Osteocyte (in vitro differentiated cells): ENCODE data around the gene HOGA1. TPM values are rescaled to one million over a fixed set of nuclear protein-coding genes. Genes with fewer than 3 reads are reported as not detected.

Source experiments
- DNase-seq: peaks from one replicate; pipeline ENCODE4 v3.0.0; 2021; ENCODE audit warnings: mixed read lengths; ENCODE audit not compliant: unreplicated experiment; ENCODE audit errors: extremely low spot score
- H3K27ac Mint-ChIP-seq: one replicate; pipeline ENCODE4 v1.8.0; 2021; ENCODE audit warnings: mild to moderate bottlenecking, mixed read lengths; ENCODE audit not compliant: unreplicated experiment
- H3K27me3 Mint-ChIP-seq: one replicate; pipeline ENCODE4 v1.8.0; 2021; ENCODE audit warnings: mixed read lengths; ENCODE audit not compliant: unreplicated experiment
- H3K36me3 Mint-ChIP-seq: one replicate; pipeline ENCODE4 v1.8.0; 2021; ENCODE audit warnings: mixed read lengths; ENCODE audit not compliant: unreplicated experiment
- H3K4me1 Mint-ChIP-seq: one replicate; pipeline ENCODE4 v1.8.0; 2021; ENCODE audit warnings: mixed read lengths; ENCODE audit not compliant: unreplicated experiment
- H3K4me3 Mint-ChIP-seq: one replicate; pipeline ENCODE4 v1.8.0; 2021; ENCODE audit warnings: mild to moderate bottlenecking, moderate library complexity, mixed read lengths; ENCODE audit not compliant: unreplicated experiment
- H3K9me3 Mint-ChIP-seq: one replicate; pipeline ENCODE4 v1.8.0; 2021; ENCODE audit warnings: mixed read lengths; ENCODE audit not compliant: unreplicated experiment
- CTCF ChIP-seq: fragments of 200-600 bp; sonication (generic); IDR thresholded peaks from 2 replicates; pipeline ENCODE4 v1.5.0; 2021; ENCODE audit warnings: antibody characterized with exemption, mild to moderate bottlenecking, moderate library complexity
- total RNA-seq: library from RNA; stranded (reverse); gene quantifications from 2 replicates; pipeline ENCODE4 v1.2.1, GENCODE V29; 2021

HOGA1 gene
- total RNA-seq, 1 donor from 2014 or later = not detected

GRCh38 chr10:97543025-97543546 lies 41.1 kb upstream of the HOGA1 start:
- no peaks in the 10 kb centered on the region for H3K36me3 Mint-ChIP-seq
- H3K9me3 Mint-ChIP-seq = no peaks in the 10 kb centered on the region
- peak overlapping the region; percentile 99 for H3K27ac Mint-ChIP-seq
- H3K4me3 Mint-ChIP-seq = no peak overlapping the region
- H3K4me1 Mint-ChIP-seq = peaks cover 67% of the 10 kb centered on the region
- no peaks in the 10 kb centered on the region for H3K27me3 Mint-ChIP-seq
- peak; percentile 87 for DNase-seq
- no peak for TF ChIP-seq CTCF

GRCh38 chr10:97546456-97547270 lies 37.5 kb upstream of the HOGA1 start:
- no peaks in the 10 kb centered on the region for H3K27me3 Mint-ChIP-seq
- H3K4me3 Mint-ChIP-seq = no peak overlapping the region
- H3K9me3 Mint-ChIP-seq = no peaks in the 10 kb centered on the region
- TF ChIP-seq CTCF = no peak
- H3K27ac Mint-ChIP-seq = peak overlapping the region; percentile 39
- no peak for DNase-seq
- H3K4me1 Mint-ChIP-seq = peaks cover 57% of the 10 kb centered on the region
- no peaks in the 10 kb centered on the region for H3K36me3 Mint-ChIP-seq

- Mint-ChIP-seq H3K27me3 (no peaks in the 10 kb centered on the region), H3K36me3 (no peaks in the 10 kb centered on the region), H3K27ac (no peak overlapping the region), H3K4me3 (no peak overlapping the region), H3K9me3 (no peaks in the 10 kb centered on the region), H3K4me1 (peaks cover 51% of the 10 kb centered on the region)
- no peak for DNase-seq
- TF ChIP-seq CTCF = no peak
Observed at GRCh38 chr10:97547271-97547600, 37.0 kb upstream of the HOGA1 start.

- H3K27me3 Mint-ChIP-seq = no peaks in the 10 kb centered on the region
- no peak overlapping the region for H3K27ac Mint-ChIP-seq
- DNase-seq = no peak
- H3K4me3 Mint-ChIP-seq = no peak overlapping the region
- H3K36me3 Mint-ChIP-seq = no peaks in the 10 kb centered on the region
- H3K9me3 Mint-ChIP-seq = no peaks in the 10 kb centered on the region
- peaks cover 44% of the 10 kb centered on the region for H3K4me1 Mint-ChIP-seq
- TF ChIP-seq CTCF = no peak
Observed at GRCh38 chr10:97547962-97548361, 36.2 kb upstream of the HOGA1 start.

GRCh38 chr10:97548828-97549455 lies 35.2 kb upstream of the HOGA1 start:
- no peaks in the 10 kb centered on the region for H3K27me3 Mint-ChIP-seq
- TF ChIP-seq CTCF = no peak
- H3K9me3 Mint-ChIP-seq = no peaks in the 10 kb centered on the region
- H3K4me1 Mint-ChIP-seq = peaks cover 41% of the 10 kb centered on the region
- no peak for DNase-seq
- H3K27ac Mint-ChIP-seq = peak overlapping the region; percentile 69
- H3K36me3 Mint-ChIP-seq = no peaks in the 10 kb centered on the region
- H3K4me3 Mint-ChIP-seq = no peak overlapping the region
